ENCODE data around the gene NLRP4. TPM values are rescaled to one million over a fixed set of nuclear protein-coding genes. Genes with fewer than 3 reads are reported as not detected.
"Not testable (repeated sequence)": the region's sequence is repeated elsewhere in the genome, so short reads cannot be mapped to it uniquely, and the experiment has no call there.

The NLRP4 gene
- total RNA-seq, 1 donor from 2014 or later = not detected

- no peak for TF ChIP-seq CTCF (IDR thresholded peaks at IDR 0.05)
- H3K9me3 Mint-ChIP-seq (ENCODE audit: unreplicated experiment) = peaks cover 36% of the 10 kb centered on the region
- no peak overlapping the region for H3K27ac Mint-ChIP-seq (ENCODE audit: unreplicated experiment)
- DNase-seq (ENCODE audit: extremely low spot score, unreplicated experiment) = peak; percentile 11
- no peaks in the 10 kb centered on the region for H3K4me1 Mint-ChIP-seq (ENCODE audit: unreplicated experiment)
- H3K27me3 Mint-ChIP-seq (ENCODE audit: unreplicated experiment) = no peaks in the 10 kb centered on the region
- no peaks in the 10 kb centered on the region for H3K36me3 Mint-ChIP-seq (ENCODE audit: unreplicated experiment)
- H3K4me3 Mint-ChIP-seq (ENCODE audit: unreplicated experiment) = no peak overlapping the region
These were observed 73.5 kb downstream of the NLRP4 start for GRCh38 chr19:55909801-55910200.

GRCh38 chr19:55912916-55913315 lies 76.6 kb downstream of the NLRP4 start:
- H3K36me3 Mint-ChIP-seq (ENCODE audit: unreplicated experiment) = no peaks in the 10 kb centered on the region
- peak; percentile 68 for DNase-seq (ENCODE audit: extremely low spot score, unreplicated experiment)
- TF ChIP-seq CTCF (IDR thresholded peaks at IDR 0.05) = no peak
- H3K27ac Mint-ChIP-seq (ENCODE audit: unreplicated experiment) = no peak overlapping the region
- no peak overlapping the region for H3K4me3 Mint-ChIP-seq (ENCODE audit: unreplicated experiment)
- H3K27me3 Mint-ChIP-seq (ENCODE audit: unreplicated experiment) = no peaks in the 10 kb centered on the region
- H3K9me3 Mint-ChIP-seq (ENCODE audit: unreplicated experiment) = peaks cover 56% of the 10 kb centered on the region
- H3K4me1 Mint-ChIP-seq (ENCODE audit: unreplicated experiment) = no peaks in the 10 kb centered on the region

- peak; percentile 60 for DNase-seq (ENCODE audit: extremely low spot score, unreplicated experiment)
- peaks cover 56% of the 10 kb centered on the region for H3K9me3 Mint-ChIP-seq (ENCODE audit: unreplicated experiment)
- H3K4me1 Mint-ChIP-seq (ENCODE audit: unreplicated experiment) = no peaks in the 10 kb centered on the region
- TF ChIP-seq CTCF (IDR thresholded peaks at IDR 0.05) = no peak
- H3K27ac Mint-ChIP-seq (ENCODE audit: unreplicated experiment) = no peak overlapping the region
- H3K27me3 Mint-ChIP-seq (ENCODE audit: unreplicated experiment) = no peaks in the 10 kb centered on the region
- no peak overlapping the region for H3K4me3 Mint-ChIP-seq (ENCODE audit: unreplicated experiment)
- H3K36me3 Mint-ChIP-seq (ENCODE audit: unreplicated experiment) = no peaks in the 10 kb centered on the region
These were observed 77.4 kb downstream of the NLRP4 start for GRCh38 chr19:55913643-55914268.

- DNase-seq (ENCODE audit: extremely low spot score, unreplicated experiment) = peak; percentile 44
- no peaks in the 10 kb centered on the region for H3K27me3 Mint-ChIP-seq (ENCODE audit: unreplicated experiment)
- peaks cover 2% of the 10 kb centered on the region for H3K36me3 Mint-ChIP-seq (ENCODE audit: unreplicated experiment)
- H3K27ac Mint-ChIP-seq (ENCODE audit: unreplicated experiment) = no peak overlapping the region
- no peak for TF ChIP-seq CTCF (IDR thresholded peaks at IDR 0.05)
- H3K9me3 Mint-ChIP-seq (ENCODE audit: unreplicated experiment) = peaks cover 54% of the 10 kb centered on the region
- H3K4me1 Mint-ChIP-seq (ENCODE audit: unreplicated experiment) = no peaks in the 10 kb centered on the region
- no peak overlapping the region for H3K4me3 Mint-ChIP-seq (ENCODE audit: unreplicated experiment)
These were observed 87.2 kb downstream of the NLRP4 start for GRCh38 chr19:55923556-55923955.

- Mint-ChIP-seq H3K4me3 (ENCODE audit: unreplicated experiment) (no peak overlapping the region), H3K27me3 (ENCODE audit: unreplicated experiment) (no peaks in the 10 kb centered on the region), H3K4me1 (ENCODE audit: unreplicated experiment) (no peaks in the 10 kb centered on the region), H3K36me3 (ENCODE audit: unreplicated experiment) (peaks cover 2% of the 10 kb centered on the region), H3K9me3 (ENCODE audit: unreplicated experiment) (peaks cover 35% of the 10 kb centered on the region), H3K27ac (ENCODE audit: unreplicated experiment) (no peak overlapping the region)
- no peak for TF ChIP-seq CTCF (IDR thresholded peaks at IDR 0.05)
- peak; percentile 64 for DNase-seq (ENCODE audit: extremely low spot score, unreplicated experiment)
These were observed 91.7 kb downstream of the NLRP4 start for GRCh38 chr19:55927991-55928390.

GRCh38 chr19:55929258-55929657 lies 92.9 kb downstream of the NLRP4 start:
- peaks cover 32% of the 10 kb centered on the region for H3K9me3 Mint-ChIP-seq (ENCODE audit: unreplicated experiment)
- not testable (repeated sequence) for H3K27me3 Mint-ChIP-seq (ENCODE audit: unreplicated experiment); H3K4me1 Mint-ChIP-seq (ENCODE audit: unreplicated experiment)

More at GRCh38 chr19:55929258-55929657, 92.9 kb downstream of the NLRP4 start:
- not testable (repeated sequence) for H3K4me3 Mint-ChIP-seq (ENCODE audit: unreplicated experiment); H3K27ac Mint-ChIP-seq (ENCODE audit: unreplicated experiment); H3K36me3 Mint-ChIP-seq (ENCODE audit: unreplicated experiment)
- peak; percentile 10 for DNase-seq (ENCODE audit: extremely low spot score, unreplicated experiment)
